Progenitor cell of endocrine pancreas (in vitro differentiated cells): ENCODE data around the gene AKR1B15. TPM values are rescaled to one million over a fixed set of nuclear protein-coding genes. Genes with fewer than 3 reads are reported as not detected.
"Not testable (repeated sequence)": the region's sequence is repeated elsewhere in the genome, so short reads cannot be mapped to it uniquely, and the experiment has no call there.

Source experiments
- DNase-seq: peaks from one replicate; pipeline ENCODE4 v3.0.0; 2021; ENCODE audit warnings: low spot score; ENCODE audit not compliant: unreplicated experiment
- H3K27ac Mint-ChIP-seq: 2 replicates; pipeline ENCODE4 v1.8.0; 2021; ENCODE audit warnings: mild to moderate bottlenecking, moderate library complexity, mixed read lengths
- H3K27me3 Mint-ChIP-seq: 2 replicates; pipeline ENCODE4 v1.8.0; 2021; ENCODE audit warnings: mixed read lengths
- H3K36me3 Mint-ChIP-seq: 2 replicates; pipeline ENCODE4 v1.8.0; 2022; ENCODE audit warnings: mixed read lengths; ENCODE audit not compliant: insufficient read depth
- H3K4me1 Mint-ChIP-seq: 2 replicates; pipeline ENCODE4 v1.8.0; 2021; ENCODE audit warnings: low read depth, mixed read lengths
- H3K4me3 Mint-ChIP-seq: 2 replicates; pipeline ENCODE4 v1.8.0; 2021; ENCODE audit warnings: low read depth, mild to moderate bottlenecking, moderate library complexity, mixed read lengths
- H3K9me3 Mint-ChIP-seq: 2 replicates; pipeline ENCODE4 v1.8.0; 2021; ENCODE audit warnings: low read depth, mixed read lengths
- total RNA-seq: library from RNA; stranded (reverse); gene quantifications from 2 replicates; pipeline ENCODE4 v1.2.1, GENCODE V29; 2021
- TF ChIP-seq, protein P1 (sequence below): fragments of 200-600 bp; sonication (generic); IDR thresholded peaks from one replicate; pipeline ENCODE4 v1.5.0; 2021; ENCODE audit warnings: antibody characterized with exemption, mild to moderate bottlenecking; ENCODE audit not compliant: unreplicated experiment

Gene AKR1B15
- total RNA-seq, 1 donor from 2014 or later = not detected

DNA sequence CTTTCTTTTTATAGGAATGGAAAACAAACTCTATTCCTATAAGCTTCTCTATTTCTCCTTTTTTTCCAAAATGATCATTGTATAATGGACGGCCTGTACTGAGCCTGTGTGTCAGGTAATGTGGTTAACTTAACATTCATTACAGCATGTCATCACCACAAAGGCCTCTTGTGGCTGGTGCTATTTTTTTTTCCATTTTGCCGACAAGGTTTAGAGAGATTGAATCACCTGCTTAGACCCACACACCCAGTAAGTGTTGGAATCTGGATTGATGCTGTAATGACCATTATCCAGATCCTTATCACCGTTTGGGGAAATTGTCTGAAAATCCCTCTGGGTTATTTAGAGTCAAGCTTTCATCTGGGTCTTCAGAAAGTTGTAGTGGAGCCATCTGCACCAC, 18.5 kb downstream of the AKR1B15 start:
- TF ChIP-seq, protein P1, sequence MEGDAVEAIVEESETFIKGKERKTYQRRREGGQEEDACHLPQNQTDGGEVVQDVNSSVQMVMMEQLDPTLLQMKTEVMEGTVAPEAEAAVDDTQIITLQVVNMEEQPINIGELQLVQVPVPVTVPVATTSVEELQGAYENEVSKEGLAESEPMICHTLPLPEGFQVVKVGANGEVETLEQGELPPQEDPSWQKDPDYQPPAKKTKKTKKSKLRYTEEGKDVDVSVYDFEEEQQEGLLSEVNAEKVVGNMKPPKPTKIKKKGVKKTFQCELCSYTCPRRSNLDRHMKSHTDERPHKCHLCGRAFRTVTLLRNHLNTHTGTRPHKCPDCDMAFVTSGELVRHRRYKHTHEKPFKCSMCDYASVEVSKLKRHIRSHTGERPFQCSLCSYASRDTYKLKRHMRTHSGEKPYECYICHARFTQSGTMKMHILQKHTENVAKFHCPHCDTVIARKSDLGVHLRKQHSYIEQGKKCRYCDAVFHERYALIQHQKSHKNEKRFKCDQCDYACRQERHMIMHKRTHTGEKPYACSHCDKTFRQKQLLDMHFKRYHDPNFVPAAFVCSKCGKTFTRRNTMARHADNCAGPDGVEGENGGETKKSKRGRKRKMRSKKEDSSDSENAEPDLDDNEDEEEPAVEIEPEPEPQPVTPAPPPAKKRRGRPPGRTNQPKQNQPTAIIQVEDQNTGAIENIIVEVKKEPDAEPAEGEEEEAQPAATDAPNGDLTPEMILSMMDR = no peak
- no peak for DNase-seq
- no peak overlapping the region for H3K27ac Mint-ChIP-seq
- peaks cover 11% of the 10 kb centered on the region for H3K27me3 Mint-ChIP-seq
- peaks cover 8% of the 10 kb centered on the region for H3K9me3 Mint-ChIP-seq
- H3K36me3 Mint-ChIP-seq = no peaks in the 10 kb centered on the region
- H3K4me3 Mint-ChIP-seq = no peak overlapping the region
- H3K4me1 Mint-ChIP-seq = peaks cover 9% of the 10 kb centered on the region

DNA sequence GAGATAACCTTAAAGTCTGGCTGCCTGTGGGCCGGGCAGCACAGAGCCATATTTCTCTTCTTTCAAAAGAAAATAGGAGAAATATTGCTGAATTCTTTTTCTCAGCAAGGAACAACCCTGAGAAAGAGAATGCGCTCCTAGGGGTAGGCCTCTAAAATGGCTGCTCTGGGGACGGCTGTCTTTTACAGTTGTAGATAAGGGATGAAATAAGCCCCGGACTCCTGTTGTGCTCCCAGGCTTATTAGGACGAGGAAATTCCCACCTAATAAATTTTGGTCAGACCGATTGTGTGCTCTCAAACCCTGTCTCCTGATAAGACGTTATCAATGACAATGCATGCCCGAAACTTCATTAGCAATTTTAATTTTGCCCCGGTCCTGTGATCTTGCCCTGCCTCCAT, 21.1 kb downstream of the AKR1B15 start:
- DNase-seq, H3K4me1 Mint-ChIP-seq, H3K9me3 Mint-ChIP-seq, H3K27ac Mint-ChIP-seq, H3K4me3 Mint-ChIP-seq, H3K36me3 Mint-ChIP-seq: not testable (repeated sequence)
- peaks cover 11% of the 10 kb centered on the region for H3K27me3 Mint-ChIP-seq

DNA sequence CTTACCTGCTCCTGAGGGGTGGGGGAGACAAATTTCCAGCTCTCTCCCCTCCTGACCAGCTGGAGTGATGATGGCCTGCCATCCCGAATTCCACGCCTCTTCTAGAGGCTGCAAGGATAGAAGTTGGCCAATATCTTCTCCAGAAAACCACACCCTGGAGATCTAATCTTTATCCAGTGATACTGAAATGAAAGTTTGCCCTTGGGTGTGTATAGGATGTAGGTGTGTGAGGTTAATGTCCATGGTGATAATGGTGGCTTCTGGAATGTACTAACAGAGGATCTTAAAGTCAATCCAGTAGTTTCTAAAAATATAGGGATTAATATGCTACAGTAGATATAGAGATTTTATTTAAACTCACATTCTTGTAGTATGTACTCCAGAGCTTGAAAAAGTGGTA, 22.2 kb downstream of the AKR1B15 start:
- peaks cover 8% of the 10 kb centered on the region for H3K27me3 Mint-ChIP-seq
- peaks cover 4% of the 10 kb centered on the region for H3K9me3 Mint-ChIP-seq
- H3K4me3 Mint-ChIP-seq = no peak overlapping the region

DNA sequence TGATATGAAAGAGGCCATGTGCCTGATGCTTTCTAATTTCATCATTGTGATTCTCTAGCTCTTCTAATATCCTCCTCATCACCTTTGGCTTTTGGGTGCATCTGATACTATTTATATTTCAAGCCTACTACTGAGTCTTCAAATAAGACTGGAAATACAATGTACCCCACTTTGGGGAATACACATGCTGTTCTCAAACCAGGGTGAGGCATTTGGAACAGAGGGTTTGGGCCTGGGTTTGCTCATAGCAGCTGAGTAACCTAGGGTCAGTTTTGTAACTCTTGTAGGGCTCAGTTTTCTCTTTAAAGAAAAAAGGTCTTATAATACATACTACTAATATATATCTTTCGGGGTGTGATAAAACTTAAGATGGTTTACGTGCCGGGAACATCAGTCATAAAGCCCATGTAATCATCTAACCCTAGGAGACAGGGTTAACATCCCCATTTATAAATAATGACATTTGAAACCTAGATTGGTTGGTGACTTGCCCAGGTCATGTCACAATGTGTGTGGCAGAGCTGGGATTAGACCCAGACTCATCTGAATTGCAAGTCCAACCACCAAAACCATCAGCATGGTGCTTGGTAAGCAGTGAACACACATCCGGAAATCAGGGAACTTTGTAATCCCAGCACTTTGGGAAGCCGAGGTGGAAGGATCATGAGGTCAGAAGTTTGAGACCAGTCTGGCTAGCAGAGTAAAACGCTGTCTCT, 23.0 kb downstream of the AKR1B15 start:
- no peak overlapping the region for H3K4me3 Mint-ChIP-seq
- no peak overlapping the region for H3K27ac Mint-ChIP-seq
- peaks cover 1% of the 10 kb centered on the region for H3K4me1 Mint-ChIP-seq
- H3K36me3 Mint-ChIP-seq = no peaks in the 10 kb centered on the region
- no peak for DNase-seq
- H3K9me3 Mint-ChIP-seq = peaks cover 4% of the 10 kb centered on the region
- H3K27me3 Mint-ChIP-seq = peaks cover 4% of the 10 kb centered on the region
- TF ChIP-seq, protein P1 = no peak

More for the DNA sequence above, 22.2 kb downstream of the AKR1B15 start:
- DNase-seq = no peak
- Mint-ChIP-seq H3K4me1 (peaks cover 1% of the 10 kb centered on the region), H3K36me3 (no peaks in the 10 kb centered on the region), H3K27ac (no peak overlapping the region)
- TF ChIP-seq, protein P1 = no peak

DNA sequence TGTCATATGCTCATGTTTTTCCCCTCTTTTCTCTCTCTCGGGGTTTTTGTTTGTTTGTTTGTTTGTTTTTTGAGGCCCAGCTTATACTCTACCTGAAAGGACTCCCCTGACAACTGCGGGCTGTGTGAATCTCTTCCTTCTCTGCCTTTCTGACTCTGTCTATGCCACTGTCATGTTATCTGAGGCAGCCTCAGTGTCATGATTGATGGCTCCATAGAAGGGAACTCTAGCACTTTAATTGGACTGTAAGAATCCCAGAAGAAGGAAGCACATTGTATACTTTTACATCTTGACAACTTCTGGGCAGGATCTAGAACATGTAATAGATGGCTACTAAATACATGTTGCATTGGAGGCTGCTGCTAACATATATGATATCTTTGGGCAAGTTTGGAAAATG, 25.4 kb downstream of the AKR1B15 start:
- H3K36me3 Mint-ChIP-seq = no peaks in the 10 kb centered on the region
- no peak for DNase-seq
- H3K9me3 Mint-ChIP-seq = peaks cover 4% of the 10 kb centered on the region
- H3K4me3 Mint-ChIP-seq = no peak overlapping the region
- TF ChIP-seq, protein P1 = no peak
- H3K27ac Mint-ChIP-seq = no peak overlapping the region
- H3K27me3 Mint-ChIP-seq = peaks cover 2% of the 10 kb centered on the region
- H3K4me1 Mint-ChIP-seq = peaks cover 3% of the 10 kb centered on the region

DNA sequence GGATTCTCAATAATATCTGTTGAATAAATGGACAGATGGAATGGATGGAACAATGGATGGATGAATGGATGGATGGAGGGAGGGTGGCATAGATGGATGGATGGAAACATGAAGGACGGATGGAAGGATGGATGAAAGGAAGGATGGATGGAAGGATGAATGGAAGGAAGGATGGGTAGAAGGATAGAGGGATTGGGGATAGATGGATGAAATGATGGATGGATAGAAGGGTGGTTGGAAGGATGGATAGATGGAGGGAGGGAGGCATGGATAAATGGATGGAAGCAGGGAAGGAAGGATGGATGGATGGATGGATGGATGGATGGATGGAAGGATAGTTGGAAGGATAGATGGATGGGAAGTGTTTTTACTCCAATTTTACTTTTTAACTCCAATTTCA, 35.4 kb downstream of the AKR1B15 start:
- Mint-ChIP-seq H3K9me3 (peaks cover 7% of the 10 kb centered on the region), H3K27me3 (peaks cover 24% of the 10 kb centered on the region), H3K4me3 (no peak overlapping the region), H3K36me3 (no peaks in the 10 kb centered on the region), H3K27ac (no peak overlapping the region), H3K4me1 (peaks cover 2% of the 10 kb centered on the region)
- TF ChIP-seq, protein P1 = no peak
- no peak for DNase-seq
